ENCODE measurements around the gene WDR45B. TPM values are rescaled to one million over a fixed set of nuclear protein-coding genes. Genes with fewer than 3 reads are reported as not detected.

Gene WDR45B
- total and polyA plus RNA-seq, 2 donors (not counting 1 experiment from before 2014, with no cell fraction given), result 54.3 to 72.7 TPM

GRCh38 chr17:82619641-82620040 is 28.6 kb downstream of the WDR45B start:
- Histone ChIP-seq H3K9me3 (ENCODE audit: control extremely low read depth in 1 of 3, control insufficient read depth in 2 of 3, insufficient read depth in 1 of 3, low read length in 2 of 3) (no peaks in the 10 kb centered on the region), H3K4me2 (replicated peaks; ENCODE audit: low read depth, low read length, poor library complexity, severe bottlenecking) (no peak overlapping the region), H3K27ac (ENCODE audit: low read length in 2 of 2) (no peak overlapping the region), H3K4me3 (ENCODE audit: control extremely low read depth in 1 of 5, extremely low read depth in 1 of 5, insufficient read depth in 1 of 5, low read depth in 2 of 5, low read length in 4 of 5) (no peak overlapping the region), H2AFZ (ENCODE audit: insufficient read depth, low read depth, low read length, poor library complexity, severe bottlenecking) (no peak overlapping the region), H3K9ac (ENCODE audit: low read length) (no peak overlapping the region), H3K36me3 (replicated peaks in 1 of 2; ENCODE audit: control extremely low read depth in 1 of 2, control insufficient read depth in 1 of 2, extremely low read depth in 1 of 2, insufficient read depth in 2 of 2, low read length in 1 of 2) (peaks cover 0 to 81% of the 10 kb centered on the region in 2 experiments), H4K20me1 (ENCODE audit: control insufficient read depth, insufficient read depth, low read length, poor library complexity, severe bottlenecking) (no peaks in the 10 kb centered on the region), H3K4me1 (ENCODE audit: control insufficient read depth in 2 of 2, insufficient read depth in 2 of 2, low read length in 2 of 2) (no peaks in the 10 kb centered on the region), H3K27me3 (replicated peaks in 1 of 4; ENCODE audit: control extremely low read depth in 1 of 4, control insufficient read depth in 3 of 4, insufficient read depth in 4 of 4, low read length in 3 of 4) (no peaks in the 10 kb centered on the region), H3K79me2 (ENCODE audit: control insufficient read depth, insufficient read depth, low read length) (no peaks in the 10 kb centered on the region)
- H3K9me3 Mint-ChIP-seq (ENCODE audit: insufficient read depth), result no peaks in the 10 kb centered on the region
- no peaks in the 10 kb centered on the region for H3K27me3 Mint-ChIP-seq
- H3K4me3 Mint-ChIP-seq, result no peak overlapping the region
- POLR2A ChIA-PET, result no interaction called here
- CTCF ChIA-PET, result no interaction called here
- H3K4me1 Mint-ChIP-seq, result no peaks in the 10 kb centered on the region
- 97% methylated on average over 8 of the region's 10 CpGs for WGBS (ENCODE audit: insufficient coverage)
- H3K27ac Mint-ChIP-seq, result no peak overlapping the region
- intact Hi-C loops (cut with micrococcal nuclease), result no loop called here
- TF ChIP-seq, protein P1, sequence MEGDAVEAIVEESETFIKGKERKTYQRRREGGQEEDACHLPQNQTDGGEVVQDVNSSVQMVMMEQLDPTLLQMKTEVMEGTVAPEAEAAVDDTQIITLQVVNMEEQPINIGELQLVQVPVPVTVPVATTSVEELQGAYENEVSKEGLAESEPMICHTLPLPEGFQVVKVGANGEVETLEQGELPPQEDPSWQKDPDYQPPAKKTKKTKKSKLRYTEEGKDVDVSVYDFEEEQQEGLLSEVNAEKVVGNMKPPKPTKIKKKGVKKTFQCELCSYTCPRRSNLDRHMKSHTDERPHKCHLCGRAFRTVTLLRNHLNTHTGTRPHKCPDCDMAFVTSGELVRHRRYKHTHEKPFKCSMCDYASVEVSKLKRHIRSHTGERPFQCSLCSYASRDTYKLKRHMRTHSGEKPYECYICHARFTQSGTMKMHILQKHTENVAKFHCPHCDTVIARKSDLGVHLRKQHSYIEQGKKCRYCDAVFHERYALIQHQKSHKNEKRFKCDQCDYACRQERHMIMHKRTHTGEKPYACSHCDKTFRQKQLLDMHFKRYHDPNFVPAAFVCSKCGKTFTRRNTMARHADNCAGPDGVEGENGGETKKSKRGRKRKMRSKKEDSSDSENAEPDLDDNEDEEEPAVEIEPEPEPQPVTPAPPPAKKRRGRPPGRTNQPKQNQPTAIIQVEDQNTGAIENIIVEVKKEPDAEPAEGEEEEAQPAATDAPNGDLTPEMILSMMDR (IDR thresholded peaks at IDR 0.05), result no peak
- TF ChIP-seq EZH2 (IDR thresholded peaks at IDR 0.05; ENCODE audit: borderline replicate concordance, insufficient read depth, low read depth, low read length, poor library complexity, severe bottlenecking), result no peak
- ATAC-seq (ENCODE audit: low read depth) (no peak), DNase-seq (no peak)

- Mint-ChIP-seq H3K9me3 (ENCODE audit: insufficient read depth) (no peaks in the 10 kb centered on the region), H3K4me1 (no peaks in the 10 kb centered on the region), H3K27ac (no peak overlapping the region), H3K4me3 (no peak overlapping the region), H3K27me3 (no peaks in the 10 kb centered on the region)
- no peak overlapping the region for H2AFZ ChIP-seq (ENCODE audit: insufficient read depth, low read depth, low read length, poor library complexity, severe bottlenecking)
- H3K79me2 ChIP-seq (ENCODE audit: control insufficient read depth, insufficient read depth, low read length), result no peaks in the 10 kb centered on the region
- POLR2A ChIA-PET, result no interaction called here
- ATAC-seq (ENCODE audit: low read depth) (no peak), DNase-seq (no peak)
- H3K4me2 ChIP-seq (replicated peaks; ENCODE audit: low read depth, low read length, poor library complexity, severe bottlenecking), result no peak overlapping the region
- no peaks in the 10 kb centered on the region for H3K4me1 ChIP-seq (ENCODE audit: control insufficient read depth in 2 of 2, insufficient read depth in 2 of 2, low read length in 2 of 2)
- H4K20me1 ChIP-seq (ENCODE audit: control insufficient read depth, insufficient read depth, low read length, poor library complexity, severe bottlenecking), result no peaks in the 10 kb centered on the region
- CTCF ChIA-PET, result no interaction called here
- no peak overlapping the region for H3K27ac ChIP-seq (ENCODE audit: low read length in 2 of 2)
- no peak overlapping the region for H3K4me3 ChIP-seq (ENCODE audit: control extremely low read depth in 1 of 5, extremely low read depth in 1 of 5, insufficient read depth in 1 of 5, low read depth in 2 of 5, low read length in 4 of 5)
- WGBS (ENCODE audit: insufficient coverage), result 97% methylated on average over 6 of the region's 7 CpGs
- TF ChIP-seq, protein P1 (IDR thresholded peaks at IDR 0.05), result no peak
- TF ChIP-seq EZH2 (IDR thresholded peaks at IDR 0.05; ENCODE audit: borderline replicate concordance, insufficient read depth, low read depth, low read length, poor library complexity, severe bottlenecking), result no peak
- H3K9me3 ChIP-seq (ENCODE audit: control extremely low read depth in 1 of 3, control insufficient read depth in 2 of 3, insufficient read depth in 1 of 3, low read length in 2 of 3), result no peaks in the 10 kb centered on the region
- H3K36me3 ChIP-seq (replicated peaks in 1 of 2; ENCODE audit: control extremely low read depth in 1 of 2, control insufficient read depth in 1 of 2, extremely low read depth in 1 of 2, insufficient read depth in 2 of 2, low read length in 1 of 2), result peaks cover 0 to 84% of the 10 kb centered on the region in 2 experiments
- intact Hi-C loops (cut with micrococcal nuclease), result no loop called here
- H3K27me3 ChIP-seq (replicated peaks in 1 of 4; ENCODE audit: control extremely low read depth in 1 of 4, control insufficient read depth in 3 of 4, insufficient read depth in 4 of 4, low read length in 3 of 4), result no peaks in the 10 kb centered on the region
- H3K9ac ChIP-seq (ENCODE audit: low read length), result no peak overlapping the region
Measured at GRCh38 chr17:82619211-82619610, 29.0 kb downstream of the WDR45B start.
